ENCODE data around the gene SLC2A9.

- peak in 2 of 3 donors; percentile 10 to 31 for TF ChIP-seq CTCF (IDR thresholded peaks at IDR 0.05)
- no peak for TF ChIP-seq POLR2A (IDR thresholded peaks at IDR 0.05)
- TF ChIP-seq EP300 (IDR thresholded peaks at IDR 0.05) = no peak
Measured at GRCh38 chr4:10015140-10015753, 6.0 kb downstream of the SLC2A9 start.
